ENCODE data around the gene HNRNPA3. TPM values are rescaled to one million over a fixed set of nuclear protein-coding genes. Genes with fewer than 3 reads are reported as not detected.
"Not testable (repeated sequence)": the region's sequence is repeated elsewhere in the genome, so short reads cannot be mapped to it uniquely, and the experiment has no call there.

Gene HNRNPA3
- polyA plus RNA-seq, 3 donors from 2014 or later: 47.7 to 85.5 (median 49.7) TPM

DNA sequence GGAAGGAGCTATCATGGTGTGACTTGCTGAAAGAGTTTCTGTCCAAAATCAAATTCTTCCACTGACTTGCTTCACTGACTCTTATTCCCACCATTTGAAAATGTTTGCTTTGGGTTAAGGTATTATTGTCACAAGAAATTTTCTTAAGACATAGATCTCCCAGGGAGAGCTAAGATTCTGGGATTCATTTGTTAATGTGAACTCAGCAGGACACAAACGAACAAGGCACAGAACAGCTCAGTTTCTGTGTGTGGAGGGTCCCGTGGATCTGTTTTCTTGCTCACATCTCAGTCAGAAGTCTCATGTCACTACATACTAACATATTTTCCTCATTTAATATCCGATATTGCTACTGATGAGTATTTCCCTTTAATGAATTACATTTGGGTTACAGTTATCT lies 8.2 kb upstream of the HNRNPA3 start:
- no peak overlapping the region for H3K4me3 Mint-ChIP-seq
- no peak for DNase-seq
- no peaks in the 10 kb centered on the region for H3K4me1 Mint-ChIP-seq
- H3K27ac Mint-ChIP-seq: no peak overlapping the region
- H3K9me3 Mint-ChIP-seq: no peaks in the 10 kb centered on the region
- peaks cover 0 to 2% (median 0%) of the 10 kb centered on the region in 3 donors for H3K27me3 Mint-ChIP-seq (ENCODE audit: low read depth in 3 of 3)
- peaks cover 0 to 3% (median 0%) of the 10 kb centered on the region in 3 donors for H3K36me3 Mint-ChIP-seq

GRCh38 chr2:177207101-177207500 lies 5.5 kb upstream of the HNRNPA3 start:
- no peaks in the 10 kb centered on the region for H3K9me3 Mint-ChIP-seq
- H3K27me3 Mint-ChIP-seq (ENCODE audit: low read depth in 3 of 3): peaks cover 3 to 7% (median 5%) of the 10 kb centered on the region in 3 donors
- peaks cover 0 to 3% (median 0%) of the 10 kb centered on the region in 3 donors for H3K36me3 Mint-ChIP-seq
- H3K4me1 Mint-ChIP-seq: peaks cover 12 to 15% of the 10 kb centered on the region in 2 donors
- no peak overlapping the region for H3K4me3 Mint-ChIP-seq
- no peak overlapping the region for H3K27ac Mint-ChIP-seq
- no peak for DNase-seq

- peak overlapping the region; percentile 99 to 100 (median 100) for H3K27ac Mint-ChIP-seq
- DNase-seq: no peak
- peaks cover 3 to 12% (median 7%) of the 10 kb centered on the region in 3 donors for H3K36me3 Mint-ChIP-seq
- no peaks in the 10 kb centered on the region for H3K9me3 Mint-ChIP-seq
- H3K4me1 Mint-ChIP-seq: peaks cover 42 to 50% of the 10 kb centered on the region in 2 donors
- H3K4me3 Mint-ChIP-seq: peak overlapping the region; percentile 92 to 96 (median 95)
- H3K27me3 Mint-ChIP-seq (ENCODE audit: low read depth in 3 of 3): peaks cover 15 to 34% (median 32%) of the 10 kb centered on the region in 3 donors
Observed at GRCh38 chr2:177211169-177211568, 1.4 kb upstream of the HNRNPA3 start.

- H3K4me1 Mint-ChIP-seq: peaks cover 47 to 54% of the 10 kb centered on the region in 2 donors
Observed at GRCh38 chr2:177211576-177212105, 953 bp upstream of the HNRNPA3 start.

GRCh38 chr2:177212891-177213856 lies 580 bp downstream of the HNRNPA3 start:
- peak overlapping the region; percentile 99 to 100 (median 100) for H3K27ac Mint-ChIP-seq
- peak; percentile 90 to 93 (median 92) for DNase-seq
- peak overlapping the region; percentile 92 to 96 (median 95) for H3K4me3 Mint-ChIP-seq
- peaks cover 10 to 26% (median 21%) of the 10 kb centered on the region in 3 donors for H3K36me3 Mint-ChIP-seq
- H3K4me1 Mint-ChIP-seq: peaks cover 51 to 67% of the 10 kb centered on the region in 2 donors
- peaks cover 19 to 35% (median 34%) of the 10 kb centered on the region in 3 donors for H3K27me3 Mint-ChIP-seq (ENCODE audit: low read depth in 3 of 3)
- H3K9me3 Mint-ChIP-seq: no peaks in the 10 kb centered on the region

More at GRCh38 chr2:177211576-177212105, 953 bp upstream of the HNRNPA3 start:
- Mint-ChIP-seq H3K9me3 (no peaks in the 10 kb centered on the region), H3K27me3 (ENCODE audit: low read depth in 3 of 3) (peaks cover 15 to 35% (median 34%) of the 10 kb centered on the region in 3 donors), H3K27ac (peak overlapping the region; percentile 99 to 100 (median 100)), H3K4me3 (peak overlapping the region; percentile 92 to 96 (median 95)), H3K36me3 (peaks cover 3 to 17% (median 12%) of the 10 kb centered on the region in 3 donors)
- no peak for DNase-seq

DNA sequence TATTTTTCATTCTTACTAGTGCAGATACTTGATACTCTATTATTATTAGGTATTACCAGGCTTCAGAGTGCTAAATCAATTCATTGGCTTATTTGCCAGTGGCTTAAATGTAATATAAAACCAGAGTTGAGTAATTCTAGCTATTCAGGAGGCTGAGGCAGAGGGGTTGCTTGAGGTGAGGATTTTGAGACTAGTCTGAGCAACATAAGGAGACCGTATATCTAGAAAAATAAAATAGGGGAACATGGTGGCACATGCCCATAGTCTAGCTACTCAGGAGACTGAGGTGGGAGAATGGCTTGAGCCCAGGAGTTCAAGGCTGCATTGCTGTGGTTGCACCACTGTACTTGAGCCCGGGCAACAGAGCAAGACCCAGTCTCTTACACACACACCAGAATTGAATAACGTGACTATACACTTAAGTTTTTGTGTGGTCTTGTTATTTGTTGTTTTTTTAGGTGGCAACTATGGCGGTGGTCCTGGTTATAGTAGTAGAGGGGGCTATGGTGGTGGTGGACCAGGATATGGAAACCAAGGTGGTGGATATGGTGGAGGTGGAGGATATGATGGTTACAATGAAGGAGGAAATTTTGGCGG lies 4.8 kb downstream of the HNRNPA3 start:
- Mint-ChIP-seq H3K36me3 (peaks cover 18 to 48% (median 47%) of the 10 kb centered on the region in 3 donors), H3K27ac (peak overlapping the region; percentile 11 to 100 (median 81)), H3K9me3 (no peaks in the 10 kb centered on the region), H3K4me3 (peak overlapping the region in 2 of 5 donors; percentile 25 to 38), H3K4me1 (peaks cover 57 to 87% of the 10 kb centered on the region in 2 donors), H3K27me3 (ENCODE audit: low read depth in 3 of 3) (peaks cover 11 to 31% (median 30%) of the 10 kb centered on the region in 3 donors)
- no peak for DNase-seq

- peaks cover 7 to 17% (median 8%) of the 10 kb centered on the region in 3 donors for H3K27me3 Mint-ChIP-seq (ENCODE audit: low read depth in 3 of 3)
- not testable (repeated sequence) for DNase-seq, H3K27ac Mint-ChIP-seq, H3K4me3 Mint-ChIP-seq, H3K9me3 Mint-ChIP-seq
- H3K4me1 Mint-ChIP-seq: peaks cover 43 to 80% of the 10 kb centered on the region in 2 donors
- peaks cover 18 to 53% (median 52%) of the 10 kb centered on the region in 3 donors for H3K36me3 Mint-ChIP-seq
Observed at GRCh38 chr2:177219787-177220186, 7.2 kb downstream of the HNRNPA3 start.

GRCh38 chr2:177221534-177221933 lies 8.9 kb downstream of the HNRNPA3 start:
- DNase-seq: no peak
- Mint-ChIP-seq H3K27ac (peak overlapping the region in 5 of 6 donors; percentile 52 to 77 (median 63)), H3K4me3 (no peak overlapping the region), H3K4me1 (peaks cover 29 to 74% of the 10 kb centered on the region in 2 donors), H3K27me3 (ENCODE audit: low read depth in 3 of 3) (peaks cover 4 to 13% (median 10%) of the 10 kb centered on the region in 3 donors), H3K9me3 (no peaks in the 10 kb centered on the region), H3K36me3 (peaks cover 15 to 41% (median 40%) of the 10 kb centered on the region in 3 donors)

GRCh38 chr2:177221970-177222369 lies 9.4 kb downstream of the HNRNPA3 start:
- H3K4me3 Mint-ChIP-seq: no peak overlapping the region
- peaks cover 15 to 39% (median 36%) of the 10 kb centered on the region in 3 donors for H3K36me3 Mint-ChIP-seq
- peaks cover 27 to 73% of the 10 kb centered on the region in 2 donors for H3K4me1 Mint-ChIP-seq
- peak overlapping the region in 5 of 6 donors; percentile 35 to 77 (median 63) for H3K27ac Mint-ChIP-seq
- no peak for DNase-seq
- H3K27me3 Mint-ChIP-seq (ENCODE audit: low read depth in 3 of 3): peaks cover 6 to 13% (median 10%) of the 10 kb centered on the region in 3 donors
- no peaks in the 10 kb centered on the region for H3K9me3 Mint-ChIP-seq

- H3K27ac Mint-ChIP-seq, H3K4me3 Mint-ChIP-seq, H3K9me3 Mint-ChIP-seq, DNase-seq: not testable (repeated sequence)
- peaks cover 10 to 15% (median 13%) of the 10 kb centered on the region in 3 donors for H3K27me3 Mint-ChIP-seq (ENCODE audit: low read depth in 3 of 3)
- H3K36me3 Mint-ChIP-seq: peaks cover 5 to 32% (median 25%) of the 10 kb centered on the region in 3 donors
- peaks cover 31 to 76% of the 10 kb centered on the region in 2 donors for H3K4me1 Mint-ChIP-seq
Observed at GRCh38 chr2:177223436-177223835, 10.8 kb downstream of the HNRNPA3 start.

GRCh38 chr2:177225965-177226360 lies 13.4 kb downstream of the HNRNPA3 start:
- no peak for DNase-seq
- Mint-ChIP-seq H3K27ac (peak overlapping the region; percentile 62 to 74 (median 70)), H3K4me1 (peaks cover 28 to 76% of the 10 kb centered on the region in 2 donors), H3K36me3 (peaks cover 5 to 27% (median 16%) of the 10 kb centered on the region in 3 donors), H3K9me3 (no peaks in the 10 kb centered on the region), H3K27me3 (ENCODE audit: low read depth in 3 of 3) (peaks cover 10 to 16% (median 15%) of the 10 kb centered on the region in 3 donors), H3K4me3 (no peak overlapping the region)

DNA sequence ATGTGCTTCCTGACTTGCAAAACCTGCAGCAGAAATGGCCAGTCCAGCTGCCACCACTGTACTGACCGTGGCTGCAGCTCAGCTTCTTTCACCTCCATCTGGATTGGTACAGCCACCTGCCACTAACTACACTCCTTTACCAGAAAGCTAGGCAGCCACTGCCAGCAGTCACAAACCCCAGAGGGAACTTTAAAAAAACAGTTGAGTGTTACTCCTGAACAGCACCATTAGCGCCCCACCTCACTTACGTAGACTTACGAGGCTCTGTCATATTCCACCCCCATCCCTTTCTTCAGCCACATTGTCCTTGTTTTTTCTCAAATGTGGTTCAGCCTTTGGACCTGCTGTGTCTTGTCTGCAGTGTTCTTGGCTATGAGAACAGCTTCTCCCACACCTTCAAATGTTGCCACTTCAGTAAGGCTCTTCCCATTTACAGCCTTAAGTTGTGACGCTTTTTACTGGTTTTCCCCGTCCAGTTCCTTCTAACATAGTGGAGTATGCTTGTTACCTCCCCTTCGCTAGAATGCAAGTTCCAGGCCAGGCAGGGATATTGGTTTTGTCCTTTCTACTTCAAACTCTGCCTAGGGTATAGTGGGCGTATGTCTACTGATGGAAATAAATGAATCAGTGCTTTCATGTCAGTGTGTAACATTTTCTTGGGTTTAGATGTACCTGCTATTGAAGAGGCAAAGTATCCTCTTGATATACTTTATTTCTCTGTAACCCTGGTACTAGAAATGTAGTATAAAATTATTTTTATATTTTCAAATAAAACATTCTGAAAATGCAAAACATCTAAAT lies 17.0 kb downstream of the HNRNPA3 start:
- DNase-seq: no peak
- Mint-ChIP-seq H3K4me1 (peaks cover 31 to 79% of the 10 kb centered on the region in 2 donors), H3K36me3 (peaks cover 6 to 39% (median 14%) of the 10 kb centered on the region in 3 donors), H3K4me3 (peak overlapping the region in 1 of 5 donors; percentile 31), H3K9me3 (no peaks in the 10 kb centered on the region), H3K27me3 (ENCODE audit: low read depth in 3 of 3) (peaks cover 9 to 11% (median 11%) of the 10 kb centered on the region in 3 donors), H3K27ac (peak overlapping the region; percentile 46 to 84 (median 70))

Data from immature natural killer cell (primary cell).